HepG2 (cell line): ENCODE data around the gene NHLRC3. TPM values are rescaled to one million over a fixed set of nuclear protein-coding genes. Genes with fewer than 3 reads are reported as not detected.

Experiments used
- ATAC-seq: fragments of 200-7000 bp; cut with Tn5 transposase; 3 replicates; pipeline ENCODE4 v1.9.1; 2020; ENCODE audit warnings: mild to moderate bottlenecking, moderate library complexity
- BruUV-seq: library from RNA; stranded (reverse); fragments of 400-500 nt; replicated peaks from 2 replicates; lab custom pipeline; 2021; lab: Mats Ljungman, UMichigan
- CTCF ChIA-PET: fragments of 300-600 bp; formaldehyde crosslinking; extraction: SDS; loops from one replicate; lab custom pipeline; 2021; ENCODE audit warnings: low total read pairs, inconsistent platforms, low intra/inter-chr PET ratio; lab: Yijun Ruan, JAX
- POLR2A ChIA-PET: fragments of 350-600 bp; sonication (Branson Sonifier 250); formaldehyde crosslinking; loops from one replicate; lab custom pipeline; 2020; ENCODE audit warnings: antibody characterized with exemption, inconsistent platforms; lab: Yijun Ruan, JAX
- DNase-seq: peaks from one replicate; pipeline ENCODE4 v3.0.0-alpha.2; 2015; ENCODE audit warnings: low spot score
- FAIRE-seq: peaks from 3 replicates; lab custom pipeline; 2011; peaks lifted over from hg19 to GRCh38; lab: Jason Lieb, UNC
- H2AFZ ChIP-seq: one replicate; pipeline ENCODE4 v1.6.1; 2011; ENCODE audit warnings: low read length, inconsistent platforms
- H3K27ac ChIP-seq: fragments of 300-600 bp; 3 replicates; pipeline ENCODE4 v1.8.0; 2011; ENCODE audit warnings: mixed run types, mild to moderate bottlenecking, mixed read lengths, low read length, inconsistent platforms; ENCODE audit not compliant: insufficient read depth; ENCODE audit errors: extremely low read length
- H3K27me3 ChIP-seq, 2 experiments: fragments of 200-600 bp in 1 of 2; 2 replicates in 1 of 2; 3 replicates in 1 of 2; pipeline versions ENCODE4 v1.6.0 to v1.8.0; 2011; ENCODE audit warnings: low read length in 2 of 2, mild to moderate bottlenecking in 2 of 2, moderate library complexity in 2 of 2, inconsistent platforms in 1 of 2; ENCODE audit not compliant: insufficient read depth in 2 of 2, control insufficient read depth in 1 of 2
- H3K36me3 ChIP-seq, 2 experiments: fragments of 200-600 bp in 1 of 2; replicated peaks in 1 of 2; 2 replicates in 1 of 2; 3 replicates in 1 of 2; pipeline versions ENCODE4 v1.5.1 to v1.8.0; 2011; ENCODE audit warnings: low read length in 2 of 2, inconsistent platforms in 1 of 2; ENCODE audit not compliant: insufficient read depth in 2 of 2, control insufficient read depth in 1 of 2
- H3K4me1 ChIP-seq: 2 replicates; pipeline ENCODE4 v1.5.1; 2012; ENCODE audit warnings: low read length, inconsistent platforms; ENCODE audit not compliant: insufficient read depth
- H3K4me2 ChIP-seq: 2 replicates; pipeline ENCODE4 v1.6.0; 2011; ENCODE audit warnings: low read depth, low read length, inconsistent platforms
- H3K4me3 ChIP-seq, 3 experiments: fragments of 200-600 bp in 1 of 3; sonication (generic), shearing (Covaris generic) in 1 of 3; replicated peaks in 1 of 3; 2 replicates each; pipeline ENCODE4 v1.5.1; 2011 to 2016; ENCODE audit warnings: low read length in 3 of 3, inconsistent platforms in 2 of 3, low read depth in 2 of 3, mild to moderate bottlenecking in 2 of 3, control low read depth in 1 of 3, mixed read lengths in 1 of 3; ENCODE audit not compliant: insufficient read depth in 1 of 3
- H3K79me2 ChIP-seq: one replicate; pipeline ENCODE4 v1.6.1; 2011; ENCODE audit warnings: low read length, inconsistent platforms; ENCODE audit not compliant: insufficient read depth
- H3K9ac ChIP-seq: 2 replicates; pipeline ENCODE4 v1.6.0; 2011; ENCODE audit warnings: mild to moderate bottlenecking, low read depth, low read length, inconsistent platforms; ENCODE audit not compliant: insufficient read depth
- H3K9me3 ChIP-seq: 2 replicates; pipeline ENCODE4 v1.5.1; 2012; ENCODE audit warnings: mild to moderate bottlenecking, low read length
- H4K20me1 ChIP-seq: 2 replicates; pipeline ENCODE4 v1.6.0; 2011; ENCODE audit warnings: inconsistent platforms, mild to moderate bottlenecking, low read length, moderate library complexity; ENCODE audit not compliant: insufficient read depth
- BORCS8-MEF2B ChIP-seq: sonication (generic); formaldehyde crosslinking; IDR thresholded peaks from 2 replicates; pipeline ENCODE4 v1.8.0; 2022; ENCODE audit warnings: mild to moderate bottlenecking, missing genetic modification reagents
- CBX2 ChIP-seq, 2 experiments: fragments of 200-600 bp in 1 of 2; sonication (generic); formaldehyde crosslinking in 1 of 2; IDR thresholded peaks; 2 replicates each; pipeline versions ENCODE4 v1.7.0 to v1.8.1; 2018 to 2022; ENCODE audit warnings: low read depth in 2 of 2, low read length in 1 of 2, mild to moderate bottlenecking in 1 of 2, missing genetic modification reagents in 1 of 2
- DMAP1 ChIP-seq: IDR thresholded peaks from 2 replicates; pipeline ENCODE4 v1.6.1; 2016
- DNMT1 ChIP-seq: sonication (generic); formaldehyde crosslinking; IDR thresholded peaks from 2 replicates; pipeline ENCODE4 v1.5.1; 2020; ENCODE audit warnings: mild to moderate bottlenecking, missing genetic modification reagents
- ONECUT2 ChIP-seq: sonication (generic); formaldehyde crosslinking; IDR thresholded peaks from 2 replicates; pipeline ENCODE4 v1.4.0; 2020; ENCODE audit warnings: missing genetic modification reagents
- RORA ChIP-seq: sonication (generic); formaldehyde crosslinking; IDR thresholded peaks from 2 replicates; pipeline ENCODE4 v1.5.0; 2020; ENCODE audit warnings: mild to moderate bottlenecking, missing genetic modification reagents, moderate library complexity
- SALL2 ChIP-seq: sonication (generic); formaldehyde crosslinking; IDR thresholded peaks from 2 replicates; pipeline ENCODE4 v1.8.1; 2023; ENCODE audit warnings: mild to moderate bottlenecking, missing genetic modification reagents, inconsistent platforms
- SOX13 ChIP-seq, 3 experiments: fragments of 450-650 bp in 1 of 3; sonication (generic) in 1 of 3; formaldehyde crosslinking in 1 of 3; IDR thresholded peaks in 2 of 3; conservative IDR thresholded peaks in 1 of 3; 2 replicates each; pipeline versions ENCODE4 v1.5.0 to v1.6.1; 2016 to 2020; ENCODE audit warnings: antibody characterized with exemption in 1 of 3, mild to moderate bottlenecking in 1 of 3, missing compliant biosample characterization in 1 of 3, missing genetic modification reagents in 1 of 3, moderate library complexity in 1 of 3
- STAG1 ChIP-seq: sonication (generic); formaldehyde crosslinking; IDR thresholded peaks from 2 replicates; pipeline ENCODE4 v1.4.0; 2020; ENCODE audit warnings: missing genetic modification reagents
- TAF1 ChIP-seq: sonication (generic); formaldehyde crosslinking; IDR thresholded peaks from 2 replicates; pipeline ENCODE4 v1.4.0; 2020; ENCODE audit warnings: missing genetic modification reagents
- ZMAT3 ChIP-seq: sonication (generic); formaldehyde crosslinking; conservative IDR thresholded peaks from 2 replicates; pipeline ENCODE4 v1.7.0; 2021; ENCODE audit warnings: missing genetic modification reagents
- ZNF605 ChIP-seq: sonication (generic); formaldehyde crosslinking; IDR thresholded peaks from 2 replicates; pipeline ENCODE4 v1.8.0; 2022; ENCODE audit warnings: mild to moderate bottlenecking, missing genetic modification reagents
- ZNF724P ChIP-seq: sonication (generic); formaldehyde crosslinking; IDR thresholded peaks from 2 replicates; pipeline ENCODE4 v1.8.0; 2022; ENCODE audit warnings: missing genetic modification reagents, borderline replicate concordance
- ZNF768 ChIP-seq: sonication (generic); formaldehyde crosslinking; IDR thresholded peaks from 2 replicates; pipeline ENCODE4 v1.4.0; 2020; ENCODE audit warnings: missing genetic modification reagents
- ZNF816 ChIP-seq: sonication (generic); formaldehyde crosslinking; IDR thresholded peaks from 2 replicates; pipeline ENCODE4 v1.8.0; 2022; ENCODE audit warnings: missing genetic modification reagents, mild to moderate bottlenecking, borderline replicate concordance
- ZNF850 ChIP-seq: sonication (generic); formaldehyde crosslinking; conservative IDR thresholded peaks from 2 replicates; pipeline ENCODE4 v1.9.0; 2021; ENCODE audit warnings: mild to moderate bottlenecking, missing genetic modification reagents
- WGBS: methylation state at CpG from one replicate; pipeline ENCODE4 v1.1.6; 2017; ENCODE audit warnings: low lambda C conversion rate; 5-methylcytosine and 5-hydroxymethylcytosine counted together
- in situ Hi-C: cut with HindIII; loops from 2 replicates; pipeline ENCODE4 v1.10.0; 2017; ENCODE audit warnings: low pct_unique_long_range_greater_than_20kb; ENCODE audit not compliant: extremely low pct_ligation_motif_present
- intact Hi-C: fragments of 100-400 bp; cut with micrococcal nuclease; formaldehyde crosslinking; loops from one replicate; pipeline ENCODE4 v1.10.0; 2022; ENCODE audit not compliant: unreplicated experiment
- polyA plus RNA-seq, 8 experiments: library from polyadenylated mRNA; depleted of rRNA in 3 of 8; stranded (reverse) in 7 of 8; unstranded in 1 of 8; fragments of >200 nt; fragmentation: Illumina TruSeq in 4 of 8; extraction: Trizol in 4 of 8; gene quantifications; 2 replicates each; pipeline versions ENCODE4 v1.2.1 to v1.2.3, GENCODE V29; 2011 to 2016; ENCODE audit warnings: low read depth in 4 of 8, missing spikeins in 1 of 8, mixed read lengths in 1 of 8; ENCODE audit not compliant: insufficient read depth in 1 of 8
- total RNA-seq, 5 experiments: library from RNA; depleted of rRNA; stranded (reverse); fragments of >200 nt; fragmentation: Illumina TruSeq; extraction: Trizol; gene quantifications; 2 replicates each; pipeline ENCODE4 v1.2.3, GENCODE V29; 2016; ENCODE audit warnings: low read depth in 1 of 5
- TF ChIP-seq, protein P1 (sequence below): sonication (generic); formaldehyde crosslinking; IDR thresholded peaks from 2 replicates; pipeline ENCODE4 v1.4.0; 2020; ENCODE audit warnings: mild to moderate bottlenecking, missing genetic modification reagents
- TF ChIP-seq, protein P2 (sequence below): IDR thresholded peaks from 2 replicates; pipeline ENCODE4 v1.6.1; 2016
- TF ChIP-seq, protein P3 (sequence below): sonication (generic); formaldehyde crosslinking; IDR thresholded peaks from 2 replicates; pipeline ENCODE4 v1.4.0; 2020; ENCODE audit warnings: mild to moderate bottlenecking, missing genetic modification reagents

NHLRC3 gene
- total and polyA plus RNA-seq, 2 of the 13 experiments (the other 11 are each of a cell fraction or from before 2014, with no cell fraction given), result 19.9 to 29.8 TPM

DNA sequence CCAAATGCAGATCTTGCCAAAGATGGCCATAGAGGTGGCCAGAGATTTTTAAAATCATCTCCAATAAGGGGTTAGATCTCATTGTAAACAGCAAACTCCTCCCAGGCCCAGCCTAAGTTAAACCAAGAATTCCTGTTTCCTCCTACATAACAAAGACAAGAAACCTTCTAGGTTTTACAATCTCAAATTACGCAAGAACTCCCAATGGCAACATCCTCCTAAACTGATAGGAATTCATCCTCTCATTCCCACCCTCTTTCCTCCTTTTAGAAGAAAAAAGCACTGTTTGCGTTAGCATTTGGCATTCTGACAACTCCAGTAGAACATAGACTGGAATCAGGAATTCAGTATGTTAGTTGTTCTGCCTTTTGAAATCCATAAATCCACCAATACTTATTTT lies 14.9 kb upstream of the NHLRC3 start:
- 99% methylated on average over 2 of the region's 2 CpGs for WGBS
- Histone ChIP-seq H3K9me3 (no peaks in the 10 kb centered on the region), H3K4me2 (no peak overlapping the region), H3K4me3 (no peak overlapping the region), H3K79me2 (no peaks in the 10 kb centered on the region), H2AFZ (no peak overlapping the region), H3K9ac (no peak overlapping the region), H3K4me1 (no peaks in the 10 kb centered on the region), H4K20me1 (no peaks in the 10 kb centered on the region), H3K27ac (no peak overlapping the region), H3K36me3 (peaks cover 7 to 57% of the 10 kb centered on the region in 2 experiments; a peak in 4 of 5 replicates), H3K27me3 (no peaks in the 10 kb centered on the region)
- CTCF ChIA-PET, result no interaction called here
- intact Hi-C loops (no loop called here), in situ Hi-C loops (no loop called here)
- no peak for FAIRE-seq
- ATAC-seq, result no peak
- no peak for DNase-seq
- BruUV-seq, result no TSS peak
- POLR2A ChIA-PET, result no interaction called here
- no peak for TF ChIP-seq ZNF724P (CRISPR knock-in tag)
- TF ChIP-seq ZNF816, result no peak
- no peak for TF ChIP-seq CBX2 (IDR thresholded peaks at IDR 0.05; ENCODE audit: low read depth, low read length)
- no peak for TF ChIP-seq CBX2 (CRISPR knock-in tag; IDR thresholded peaks at IDR 0.05; ENCODE audit: low read depth)
- TF ChIP-seq, protein P1, sequence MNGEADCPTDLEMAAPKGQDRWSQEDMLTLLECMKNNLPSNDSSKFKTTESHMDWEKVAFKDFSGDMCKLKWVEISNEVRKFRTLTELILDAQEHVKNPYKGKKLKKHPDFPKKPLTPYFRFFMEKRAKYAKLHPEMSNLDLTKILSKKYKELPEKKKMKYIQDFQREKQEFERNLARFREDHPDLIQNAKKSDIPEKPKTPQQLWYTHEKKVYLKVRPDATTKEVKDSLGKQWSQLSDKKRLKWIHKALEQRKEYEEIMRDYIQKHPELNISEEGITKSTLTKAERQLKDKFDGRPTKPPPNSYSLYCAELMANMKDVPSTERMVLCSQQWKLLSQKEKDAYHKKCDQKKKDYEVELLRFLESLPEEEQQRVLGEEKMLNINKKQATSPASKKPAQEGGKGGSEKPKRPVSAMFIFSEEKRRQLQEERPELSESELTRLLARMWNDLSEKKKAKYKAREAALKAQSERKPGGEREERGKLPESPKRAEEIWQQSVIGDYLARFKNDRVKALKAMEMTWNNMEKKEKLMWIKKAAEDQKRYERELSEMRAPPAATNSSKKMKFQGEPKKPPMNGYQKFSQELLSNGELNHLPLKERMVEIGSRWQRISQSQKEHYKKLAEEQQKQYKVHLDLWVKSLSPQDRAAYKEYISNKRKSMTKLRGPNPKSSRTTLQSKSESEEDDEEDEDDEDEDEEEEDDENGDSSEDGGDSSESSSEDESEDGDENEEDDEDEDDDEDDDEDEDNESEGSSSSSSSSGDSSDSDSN, result no peak
- no peak for TF ChIP-seq DMAP1
- no peak for TF ChIP-seq ZMAT3 (CRISPR knock-in tag)
- TF ChIP-seq, protein P2, sequence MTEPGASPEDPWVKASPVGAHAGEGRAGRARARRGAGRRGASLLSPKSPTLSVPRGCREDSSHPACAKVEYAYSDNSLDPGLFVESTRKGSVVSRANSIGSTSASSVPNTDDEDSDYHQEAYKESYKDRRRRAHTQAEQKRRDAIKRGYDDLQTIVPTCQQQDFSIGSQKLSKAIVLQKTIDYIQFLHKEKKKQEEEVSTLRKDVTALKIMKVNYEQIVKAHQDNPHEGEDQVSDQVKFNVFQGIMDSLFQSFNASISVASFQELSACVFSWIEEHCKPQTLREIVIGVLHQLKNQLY (CRISPR knock-in tag), result no peak
- no peak for TF ChIP-seq TAF1 (CRISPR knock-in tag)
- no peak for TF ChIP-seq ZNF850 (CRISPR knock-in tag)
- TF ChIP-seq BORCS8-MEF2B, result no peak
- no peak for TF ChIP-seq SALL2 (CRISPR knock-in tag)
- no peak for TF ChIP-seq ZNF605 (CRISPR knock-in tag)
- no peak for TF ChIP-seq RORA (CRISPR knock-in tag)
- TF ChIP-seq STAG1 (CRISPR knock-in tag), result no peak
- no peak for TF ChIP-seq DNMT1
- no peak for TF ChIP-seq ONECUT2
- no peak for TF ChIP-seq SOX13 (IDR thresholded peaks at IDR 0.05)
- TF ChIP-seq SOX13 (CRISPR knock-in tag; conservative IDR thresholded peaks at IDR 0.05 in 1 of 2, IDR thresholded peaks at IDR 0.05 in 1 of 2), result no peak
- TF ChIP-seq ZNF768 (CRISPR knock-in tag), result no peak
- TF ChIP-seq, protein P3, sequence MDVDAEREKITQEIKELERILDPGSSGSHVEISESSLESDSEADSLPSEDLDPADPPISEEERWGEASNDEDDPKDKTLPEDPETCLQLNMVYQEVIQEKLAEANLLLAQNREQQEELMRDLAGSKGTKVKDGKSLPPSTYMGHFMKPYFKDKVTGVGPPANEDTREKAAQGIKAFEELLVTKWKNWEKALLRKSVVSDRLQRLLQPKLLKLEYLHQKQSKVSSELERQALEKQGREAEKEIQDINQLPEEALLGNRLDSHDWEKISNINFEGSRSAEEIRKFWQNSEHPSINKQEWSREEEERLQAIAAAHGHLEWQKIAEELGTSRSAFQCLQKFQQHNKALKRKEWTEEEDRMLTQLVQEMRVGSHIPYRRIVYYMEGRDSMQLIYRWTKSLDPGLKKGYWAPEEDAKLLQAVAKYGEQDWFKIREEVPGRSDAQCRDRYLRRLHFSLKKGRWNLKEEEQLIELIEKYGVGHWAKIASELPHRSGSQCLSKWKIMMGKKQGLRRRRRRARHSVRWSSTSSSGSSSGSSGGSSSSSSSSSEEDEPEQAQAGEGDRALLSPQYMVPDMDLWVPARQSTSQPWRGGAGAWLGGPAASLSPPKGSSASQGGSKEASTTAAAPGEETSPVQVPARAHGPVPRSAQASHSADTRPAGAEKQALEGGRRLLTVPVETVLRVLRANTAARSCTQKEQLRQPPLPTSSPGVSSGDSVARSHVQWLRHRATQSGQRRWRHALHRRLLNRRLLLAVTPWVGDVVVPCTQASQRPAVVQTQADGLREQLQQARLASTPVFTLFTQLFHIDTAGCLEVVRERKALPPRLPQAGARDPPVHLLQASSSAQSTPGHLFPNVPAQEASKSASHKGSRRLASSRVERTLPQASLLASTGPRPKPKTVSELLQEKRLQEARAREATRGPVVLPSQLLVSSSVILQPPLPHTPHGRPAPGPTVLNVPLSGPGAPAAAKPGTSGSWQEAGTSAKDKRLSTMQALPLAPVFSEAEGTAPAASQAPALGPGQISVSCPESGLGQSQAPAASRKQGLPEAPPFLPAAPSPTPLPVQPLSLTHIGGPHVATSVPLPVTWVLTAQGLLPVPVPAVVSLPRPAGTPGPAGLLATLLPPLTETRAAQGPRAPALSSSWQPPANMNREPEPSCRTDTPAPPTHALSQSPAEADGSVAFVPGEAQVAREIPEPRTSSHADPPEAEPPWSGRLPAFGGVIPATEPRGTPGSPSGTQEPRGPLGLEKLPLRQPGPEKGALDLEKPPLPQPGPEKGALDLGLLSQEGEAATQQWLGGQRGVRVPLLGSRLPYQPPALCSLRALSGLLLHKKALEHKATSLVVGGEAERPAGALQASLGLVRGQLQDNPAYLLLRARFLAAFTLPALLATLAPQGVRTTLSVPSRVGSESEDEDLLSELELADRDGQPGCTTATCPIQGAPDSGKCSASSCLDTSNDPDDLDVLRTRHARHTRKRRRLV (CRISPR knock-in tag), result no peak
